ENCODE data around the gene TESPA1.
A peak's percentile ranks its signal among the peaks of the same experiment; 100 is the strongest.
"Not testable (repeated sequence)": the region's sequence is repeated elsewhere in the genome, so short reads cannot be mapped to it uniquely, and the experiment has no call there.

TESPA1 gene, protein sequence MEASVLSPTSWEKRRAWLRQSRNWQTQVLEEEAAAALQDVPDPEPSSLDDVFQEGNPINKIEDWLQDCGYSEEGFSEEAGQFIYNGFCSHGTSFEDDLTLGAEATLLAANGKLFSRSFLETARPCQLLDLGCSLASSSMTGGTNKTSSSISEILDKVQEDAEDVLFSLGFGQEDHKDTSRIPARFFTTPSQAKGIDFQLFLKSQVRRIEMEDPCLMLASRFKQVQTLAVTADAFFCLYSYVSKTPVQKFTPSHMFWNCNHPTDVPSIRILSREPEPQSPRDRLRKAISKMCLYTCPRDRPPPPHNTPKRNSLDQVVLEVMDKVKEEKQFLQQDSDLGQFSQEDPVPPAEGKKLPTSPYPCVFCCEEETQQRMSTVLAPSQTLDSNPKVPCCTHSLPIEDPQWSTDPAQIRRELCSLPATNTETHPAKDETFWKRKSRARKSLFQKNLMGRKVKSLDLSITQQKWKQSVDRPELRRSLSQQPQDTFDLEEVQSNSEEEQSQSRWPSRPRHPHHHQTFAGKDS

DNA sequence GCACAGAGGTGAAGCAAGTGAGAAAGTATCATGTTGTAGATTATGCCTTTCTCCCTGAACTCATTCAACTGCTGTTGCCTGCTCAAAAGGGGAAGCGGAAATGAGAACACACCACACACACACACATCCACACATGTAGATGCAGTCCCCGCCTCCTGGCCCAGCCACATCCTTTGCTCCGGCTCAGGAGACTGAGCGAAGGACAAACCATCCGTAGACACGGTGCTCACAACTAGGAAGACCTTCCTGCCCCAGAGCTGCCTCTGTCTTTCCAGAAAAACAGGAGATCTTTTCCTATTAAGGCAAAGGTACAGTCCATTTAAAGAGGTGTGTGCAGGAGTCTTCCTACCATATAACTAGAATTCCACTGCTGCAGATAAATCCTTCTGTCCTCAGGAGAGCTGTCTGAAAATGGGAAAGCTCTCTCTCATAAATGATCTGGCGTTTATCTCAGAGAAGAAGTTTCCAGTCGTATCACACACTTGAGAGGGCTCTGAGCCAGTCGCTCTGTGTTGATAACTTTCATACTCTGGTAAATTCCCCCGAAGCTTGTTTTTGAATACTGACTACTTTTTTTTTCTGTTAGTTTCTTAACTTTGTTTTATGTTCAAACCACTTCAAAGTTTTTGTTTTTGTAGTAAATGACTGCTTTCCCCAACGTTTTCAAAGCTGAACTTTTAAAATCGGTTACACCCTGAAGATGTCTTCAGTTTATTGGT, at the start of gene TESPA1:
Gene TESPA1 (minus strand): TSS at position 105 of the 719 bp plus-strand sequence. CDS start 10,200 bp downstream, outside the sequence.
- no peak for DNase-seq (ENCODE audit: low read depth)

DNA sequence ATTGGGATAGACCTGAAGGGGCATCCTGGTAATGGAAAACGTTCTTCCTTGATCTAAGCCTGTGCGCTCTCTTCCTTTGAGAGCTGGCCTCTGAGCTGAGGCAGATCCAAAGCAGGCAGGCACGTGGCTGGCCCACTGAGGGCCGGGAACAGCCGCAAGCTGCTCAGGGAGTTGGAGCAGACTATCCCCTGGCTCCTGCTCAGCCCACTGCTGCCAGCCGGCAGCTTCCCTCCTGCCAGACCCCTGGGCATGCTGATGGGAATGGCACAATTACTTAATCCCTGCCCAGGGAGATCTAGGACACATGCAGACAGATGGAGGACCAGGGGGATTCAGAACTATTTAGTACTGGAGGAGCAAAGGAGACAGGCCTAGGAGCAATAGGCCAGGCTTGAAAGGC, 49.7 kb upstream of the TESPA1 start:
- DNase-seq (ENCODE audit: low read depth): no peak

DNA sequence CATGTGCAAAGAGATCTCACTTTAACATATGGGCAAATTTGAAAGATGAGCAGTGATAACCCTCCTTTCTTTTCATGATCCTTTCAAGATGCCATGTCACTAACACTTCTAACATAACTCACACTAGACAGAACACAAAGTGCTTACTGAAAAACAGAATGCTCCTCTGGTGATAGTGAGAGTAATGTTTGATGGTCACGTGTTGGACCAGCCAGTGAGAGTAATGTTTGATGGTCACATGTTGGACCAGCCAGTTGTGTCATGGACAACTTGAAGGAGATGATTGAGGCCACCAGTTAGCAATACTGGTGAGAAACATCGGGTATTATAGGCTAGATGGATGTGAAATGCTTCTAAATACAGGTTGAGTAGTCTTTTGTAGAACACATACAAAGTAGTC, 40.9 kb upstream of the TESPA1 start:
- no peak for DNase-seq (ENCODE audit: low read depth)

DNA sequence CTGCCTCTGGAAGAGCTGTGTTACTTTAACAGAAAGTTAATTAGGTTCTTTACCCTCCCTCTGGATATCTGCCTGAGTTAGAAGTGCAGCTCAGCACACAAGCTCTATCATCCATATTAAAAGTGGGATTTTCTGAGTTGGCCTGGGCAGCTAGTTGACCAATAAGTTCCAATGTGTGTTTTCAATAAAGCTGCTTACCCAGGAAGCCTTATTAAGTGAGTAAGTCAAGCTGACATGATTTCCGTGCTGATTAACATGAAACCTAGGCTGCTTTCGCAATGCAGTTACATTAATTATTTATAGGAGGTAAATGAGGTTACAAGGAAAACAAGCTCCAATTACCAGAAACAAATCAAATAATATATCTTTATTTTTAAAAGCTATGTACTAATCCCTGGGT, 40.0 kb upstream of the TESPA1 start:
- DNase-seq (ENCODE audit: low read depth): no peak

DNA sequence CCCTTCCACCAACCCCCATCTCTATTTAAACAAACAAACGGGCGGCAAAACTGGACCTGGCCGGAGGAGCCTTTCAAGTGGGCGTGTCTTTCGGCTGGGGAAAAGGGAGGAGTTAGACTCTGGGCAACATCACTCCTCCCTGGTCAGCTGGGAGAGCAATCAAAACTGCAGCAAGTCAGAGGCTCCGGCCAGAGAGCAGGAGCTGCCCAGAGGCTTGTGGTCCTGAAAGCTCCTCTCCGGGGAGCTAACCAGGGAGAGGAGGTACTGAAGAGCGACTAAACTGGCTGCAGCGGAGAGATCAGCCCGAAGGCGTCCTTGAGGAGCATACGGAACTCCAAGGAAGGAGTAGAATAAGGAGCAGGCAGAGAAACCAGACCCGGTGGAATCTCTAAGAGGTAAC, 35.2 kb upstream of the TESPA1 start, which contains the start of gene NEUROD4:
Gene NEUROD4 (plus strand): TSS at position 191 of the 400 bp plus-strand sequence. CDS start 6,466 bp downstream, outside the sequence.
- peak; percentile 20 for DNase-seq (ENCODE audit: low read depth)

DNA sequence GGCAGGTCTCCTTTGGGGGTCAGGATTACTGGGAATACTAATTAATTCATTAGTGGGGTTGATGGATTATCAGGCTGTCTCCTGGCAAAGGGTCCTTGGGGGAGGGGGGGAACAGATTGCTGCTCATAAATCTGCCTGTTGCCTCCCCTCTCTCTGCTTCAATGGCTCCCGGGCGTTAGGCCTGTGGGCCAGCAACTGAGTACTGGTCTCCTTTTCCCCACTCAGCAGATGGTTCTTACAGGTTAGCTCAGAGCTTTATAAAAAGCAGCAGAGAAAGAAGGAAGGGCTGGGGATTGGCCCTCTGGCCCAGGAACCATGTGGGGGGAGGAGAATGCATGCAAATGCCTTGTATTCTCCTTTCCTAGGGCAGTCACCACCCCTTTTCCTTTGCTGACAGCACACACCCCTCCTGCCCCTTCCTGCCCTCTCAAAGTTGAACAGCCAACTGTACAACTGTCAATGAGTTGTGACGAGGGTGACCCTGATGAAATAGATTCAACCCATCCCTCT, 32.9 kb upstream of the TESPA1 start:
- DNase-seq (ENCODE audit: low read depth): no peak

DNA sequence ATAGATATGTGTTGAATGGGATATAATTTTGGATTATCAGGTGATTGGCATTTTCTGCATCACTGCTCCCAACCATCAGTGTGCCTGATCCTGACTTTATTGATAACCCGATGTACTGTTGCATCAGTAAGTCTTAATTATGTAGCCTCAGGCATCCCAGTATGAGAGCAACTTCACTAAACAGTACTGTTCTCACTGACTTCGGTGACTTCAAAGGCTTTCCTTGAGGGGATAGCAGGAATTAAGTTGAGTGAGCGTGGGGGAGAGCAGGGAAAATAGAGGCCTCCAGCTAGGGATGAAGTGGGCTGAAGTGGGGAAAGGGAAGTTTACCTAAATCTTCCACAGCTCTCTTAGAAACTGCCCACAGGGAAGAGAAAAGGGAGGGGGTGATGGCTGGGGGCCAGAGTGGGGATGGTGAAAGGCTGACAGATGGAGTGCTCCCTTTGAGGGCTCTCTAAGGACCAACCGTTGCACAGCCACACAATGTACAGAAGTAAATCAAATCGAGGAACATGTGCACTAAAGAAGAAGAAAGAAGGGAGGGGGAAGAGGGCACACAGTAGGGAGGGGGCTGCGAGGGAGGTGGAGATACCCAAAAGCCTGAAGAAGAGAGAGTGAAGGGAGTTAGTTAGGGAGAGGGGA, 24.5 kb upstream of the TESPA1 start:
- DNase-seq (ENCODE audit: low read depth): no peak

DNA sequence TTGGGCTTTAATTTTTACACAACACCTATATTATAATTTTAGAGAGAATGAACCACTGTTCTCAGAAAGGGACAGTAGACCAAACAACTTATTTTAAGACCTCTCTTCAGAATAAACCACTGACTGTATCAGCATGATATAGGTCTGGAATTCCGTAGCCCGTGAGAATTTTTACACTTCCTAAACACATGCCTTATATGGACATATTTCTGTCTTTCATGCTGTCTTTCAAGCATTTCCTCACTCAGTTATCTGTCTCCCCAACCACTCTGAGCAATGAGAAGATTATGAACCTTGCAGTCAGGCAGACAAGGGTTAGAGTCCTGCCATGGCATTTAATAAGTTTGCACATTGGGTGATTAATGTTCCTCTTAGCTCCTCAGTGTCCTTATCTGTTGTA, 17.8 kb upstream of the TESPA1 start:
- DNase-seq (ENCODE audit: low read depth): no peak

DNA sequence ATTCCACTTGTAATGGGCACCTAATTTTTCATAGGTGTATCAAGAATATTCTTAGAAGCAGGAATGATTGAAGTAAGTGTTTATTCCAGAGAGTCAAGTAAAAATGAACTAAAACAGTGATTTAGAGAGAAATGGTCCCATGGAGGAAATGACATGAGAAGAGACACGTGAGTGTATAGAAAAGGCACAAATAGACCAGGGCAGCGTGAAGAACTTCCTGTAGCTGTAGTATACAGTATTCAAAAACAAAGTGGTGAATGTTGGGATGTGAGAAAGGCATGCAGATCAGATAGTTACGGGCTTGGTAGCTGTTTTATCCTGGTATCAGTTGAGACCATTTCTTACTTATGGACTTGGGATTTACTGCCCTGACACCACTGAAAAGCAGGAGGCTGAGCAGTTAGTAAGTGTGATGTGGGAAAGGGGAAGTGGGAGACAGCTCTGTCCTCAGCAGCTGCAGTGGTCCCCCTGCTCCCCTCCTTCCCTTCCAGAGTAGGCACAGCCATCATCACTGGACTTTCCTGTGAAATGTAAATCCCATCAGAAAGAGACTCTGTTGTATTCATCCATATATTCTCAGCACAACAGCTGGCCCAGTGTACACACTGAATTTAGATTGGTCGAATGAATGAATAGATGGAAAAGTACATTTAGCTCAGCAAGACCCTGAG, 16.8 kb upstream of the TESPA1 start:
- no peak for DNase-seq (ENCODE audit: low read depth)

DNA sequence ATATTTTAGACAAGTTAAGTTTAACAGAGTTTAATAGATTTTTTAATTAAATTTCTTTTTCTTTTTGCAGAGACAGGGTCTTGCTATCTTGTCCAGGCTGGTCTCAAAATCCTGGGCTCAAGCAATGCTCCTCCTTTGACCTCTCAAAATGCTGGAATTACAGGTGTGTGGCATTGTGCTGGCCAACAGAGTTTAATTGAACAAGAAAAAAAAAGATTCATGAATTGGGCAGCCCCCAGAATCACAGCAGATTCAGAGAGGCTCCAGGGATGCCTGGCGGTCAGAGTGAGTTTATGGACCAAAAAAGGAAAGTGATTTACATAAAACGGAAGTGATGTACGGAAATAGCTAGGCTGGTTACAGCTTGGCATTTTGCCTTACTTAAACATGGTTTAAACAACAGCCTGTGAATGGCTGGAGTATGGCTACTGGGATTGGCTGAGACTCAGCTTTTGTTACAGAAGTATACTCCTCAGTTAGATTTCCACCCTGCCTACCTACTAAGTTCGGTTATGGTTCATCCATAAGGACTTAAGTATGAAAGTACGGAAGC, 14.5 kb upstream of the TESPA1 start:
- DNase-seq (ENCODE audit: low read depth): no peak

DNA sequence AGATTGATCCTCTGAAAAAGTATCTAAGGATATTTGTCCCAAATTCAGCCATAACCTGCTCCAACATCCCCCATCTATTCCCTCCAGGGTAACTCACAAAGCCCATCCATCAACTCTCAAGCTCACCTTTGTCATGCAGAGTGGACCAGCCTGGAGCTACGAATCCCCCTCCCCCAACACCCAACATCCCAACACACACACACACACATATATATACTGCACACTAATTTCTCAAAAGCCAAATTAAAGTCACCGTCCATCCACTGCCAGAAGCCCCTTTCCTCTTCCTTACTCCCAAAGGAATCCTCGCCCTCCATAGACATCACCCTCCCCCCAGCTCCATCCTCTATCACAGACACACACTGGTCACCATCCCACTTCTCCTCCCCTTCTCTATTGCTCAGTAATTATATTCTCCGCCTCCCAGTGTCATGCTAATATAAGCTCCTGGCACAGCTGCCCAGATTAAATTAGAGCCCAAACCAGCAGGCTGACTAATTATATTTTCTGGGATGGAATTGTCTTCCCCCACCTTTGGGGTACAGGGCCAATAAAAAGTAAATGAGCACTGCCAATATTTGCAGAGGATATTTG, 13.5 kb upstream of the TESPA1 start:
- no peak for DNase-seq (ENCODE audit: low read depth)

DNA sequence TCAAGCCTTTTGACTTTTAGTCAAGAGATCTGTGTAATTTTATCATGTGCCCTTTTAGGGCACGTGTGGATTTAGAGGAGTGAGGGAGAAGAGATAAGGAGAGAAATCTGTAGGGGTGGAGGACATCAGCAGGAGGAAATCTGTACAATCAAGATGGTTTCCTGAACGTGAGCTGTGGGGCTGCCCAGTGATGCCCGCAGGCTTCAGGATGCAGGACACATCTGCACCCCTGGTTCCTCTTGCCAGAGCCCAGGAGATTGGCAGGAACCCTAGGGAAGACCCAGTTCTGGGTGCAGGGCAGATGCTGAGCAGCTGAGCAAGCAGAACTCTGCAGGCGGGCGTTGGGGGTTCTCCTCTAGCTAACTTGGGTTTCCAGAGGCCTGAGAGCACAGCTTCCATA, 11.6 kb upstream of the TESPA1 start:
- no peak for DNase-seq (ENCODE audit: low read depth)

DNA sequence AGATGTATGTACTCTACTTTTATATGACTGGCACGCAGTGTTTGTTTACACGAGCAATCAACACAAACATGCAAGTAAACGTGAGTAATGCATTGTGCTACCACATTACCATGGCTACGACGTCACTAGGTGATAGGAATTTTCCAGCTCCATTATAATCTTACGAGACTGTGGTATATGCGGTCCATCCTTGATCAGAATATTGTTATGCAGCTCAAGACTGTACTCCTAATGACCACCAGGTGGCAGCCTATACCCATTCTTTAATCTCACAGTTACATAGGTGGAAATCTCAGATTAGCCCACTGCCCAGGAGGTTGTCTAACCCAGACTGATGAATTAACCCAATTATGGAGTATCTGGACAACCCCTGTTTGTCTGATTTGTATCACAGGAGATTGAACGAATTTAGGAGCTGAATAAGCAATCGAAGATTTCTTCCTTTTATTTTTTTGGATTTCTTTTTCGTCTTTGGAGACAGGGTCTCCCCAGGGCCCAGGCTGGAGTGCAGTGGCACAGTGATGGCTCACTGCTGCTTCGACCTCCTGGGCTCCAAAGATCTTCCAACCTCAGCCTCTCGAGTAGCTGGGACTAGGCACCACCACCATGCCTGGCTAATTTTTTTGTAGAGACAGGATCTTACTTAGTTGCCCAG, 8.7 kb upstream of the TESPA1 start:
- peak; percentile 39 for DNase-seq (ENCODE audit: low read depth)

DNA sequence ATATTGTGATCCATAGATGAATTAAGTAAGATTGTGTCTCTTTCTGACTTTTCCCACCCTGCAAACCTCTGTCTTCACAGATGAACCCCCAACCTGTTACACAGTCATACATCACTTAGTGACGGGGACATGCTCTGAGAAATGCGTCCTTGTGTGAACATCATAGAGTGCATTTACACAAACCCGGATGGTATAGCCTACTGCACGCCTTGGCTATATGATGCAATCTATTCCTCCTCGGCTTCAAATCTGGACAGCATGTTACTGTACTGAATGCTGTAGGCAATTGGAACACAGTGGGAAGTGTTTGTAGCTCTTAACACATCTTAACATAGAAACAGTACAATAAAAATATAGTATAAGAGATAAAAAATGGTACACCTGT, 7.4 kb upstream of the TESPA1 start:
- DNase-seq (ENCODE audit: low read depth): no peak

DNA sequence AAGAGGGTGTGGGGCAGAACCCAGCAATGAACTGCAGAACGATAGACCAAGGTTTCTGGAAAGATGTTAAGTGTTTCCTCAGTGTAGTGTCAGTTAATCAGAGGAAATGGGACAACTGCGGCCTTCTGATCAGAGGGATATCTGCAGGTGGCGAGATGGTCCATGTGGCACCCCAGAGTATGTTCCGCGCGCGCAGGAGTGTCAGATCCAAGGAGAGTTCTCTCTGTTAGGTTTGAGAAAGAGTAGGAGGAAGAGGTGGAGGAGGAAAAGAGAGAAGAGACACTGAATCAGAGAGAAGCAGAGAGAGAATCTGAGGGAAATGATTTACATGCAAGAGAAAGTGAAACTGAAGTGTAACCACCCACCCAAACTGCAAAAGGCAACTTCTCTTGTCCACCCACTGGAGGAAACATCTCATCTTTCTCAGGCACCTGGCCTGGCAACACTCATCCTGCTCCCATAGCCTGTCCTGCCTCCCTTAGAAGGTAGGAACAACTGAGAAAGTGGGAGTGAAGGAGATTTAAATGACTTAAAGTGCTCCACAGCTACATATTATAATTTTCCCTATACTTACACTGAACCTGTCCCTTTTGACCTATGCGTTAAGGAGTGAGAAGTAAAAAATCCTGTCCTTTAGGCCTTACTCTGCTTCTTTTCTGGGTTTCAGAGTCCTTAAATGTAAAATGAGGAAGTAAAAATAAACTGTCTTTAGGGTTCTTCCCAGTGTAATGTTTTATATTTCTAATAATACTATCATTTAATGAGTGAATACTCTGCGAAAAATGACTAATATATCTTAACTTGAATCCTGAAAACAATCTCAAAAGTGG, 6.8 kb upstream of the TESPA1 start:
- DNase-seq (ENCODE audit: low read depth): no peak

DNA sequence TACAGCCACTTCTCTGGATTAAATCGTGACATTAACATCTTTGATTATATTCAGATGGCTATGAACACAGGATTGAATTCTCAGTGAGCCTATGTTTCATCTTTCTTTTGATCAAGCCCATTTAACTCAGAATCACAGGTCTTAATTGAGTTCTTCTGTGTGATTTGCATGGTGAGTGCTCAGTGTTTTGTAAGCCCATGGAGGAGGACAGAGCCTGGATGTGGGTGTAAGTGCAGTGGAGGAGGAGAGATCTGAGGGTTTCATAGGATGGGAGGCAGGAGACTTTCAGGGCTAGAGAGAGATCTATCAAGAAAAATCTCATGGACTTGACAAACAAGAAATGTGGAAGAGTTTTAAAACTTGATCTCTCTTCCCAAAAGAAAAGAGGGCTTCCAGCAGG, 5.3 kb upstream of the TESPA1 start:
- DNase-seq (ENCODE audit: low read depth): no peak

DNA sequence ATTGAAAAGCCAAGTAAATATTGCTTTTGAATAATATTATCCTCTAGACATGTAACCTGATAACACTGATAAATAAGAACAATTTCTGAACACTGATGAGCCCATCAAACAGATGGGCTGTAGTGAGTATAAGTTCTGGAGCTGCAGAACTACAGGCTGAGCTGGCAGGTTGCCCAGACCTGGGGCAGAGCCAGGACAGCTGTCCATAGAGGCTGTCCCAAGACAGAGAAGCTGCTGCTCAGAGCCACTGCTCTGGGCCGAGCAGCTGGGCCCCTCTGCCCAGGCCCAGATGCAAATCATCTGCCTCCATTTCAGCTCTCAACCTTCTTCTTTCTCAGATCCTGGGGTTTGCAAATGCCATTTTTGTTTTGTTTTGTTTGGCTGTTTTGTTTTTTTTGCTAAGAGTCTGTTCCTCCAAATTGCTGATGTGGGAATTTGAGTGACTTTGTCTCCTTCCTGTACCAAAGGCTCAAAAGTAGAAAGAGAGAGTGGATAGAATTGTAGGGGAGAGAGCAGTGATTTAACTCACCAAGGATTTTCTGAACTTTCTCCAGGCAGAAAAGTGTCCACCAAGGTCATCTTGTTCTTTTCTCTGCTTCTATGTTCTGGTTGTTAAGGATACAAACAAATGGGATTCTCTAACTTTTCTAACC, 4.0 kb upstream of the TESPA1 start:
- DNase-seq (ENCODE audit: low read depth): peak; percentile 6

DNA sequence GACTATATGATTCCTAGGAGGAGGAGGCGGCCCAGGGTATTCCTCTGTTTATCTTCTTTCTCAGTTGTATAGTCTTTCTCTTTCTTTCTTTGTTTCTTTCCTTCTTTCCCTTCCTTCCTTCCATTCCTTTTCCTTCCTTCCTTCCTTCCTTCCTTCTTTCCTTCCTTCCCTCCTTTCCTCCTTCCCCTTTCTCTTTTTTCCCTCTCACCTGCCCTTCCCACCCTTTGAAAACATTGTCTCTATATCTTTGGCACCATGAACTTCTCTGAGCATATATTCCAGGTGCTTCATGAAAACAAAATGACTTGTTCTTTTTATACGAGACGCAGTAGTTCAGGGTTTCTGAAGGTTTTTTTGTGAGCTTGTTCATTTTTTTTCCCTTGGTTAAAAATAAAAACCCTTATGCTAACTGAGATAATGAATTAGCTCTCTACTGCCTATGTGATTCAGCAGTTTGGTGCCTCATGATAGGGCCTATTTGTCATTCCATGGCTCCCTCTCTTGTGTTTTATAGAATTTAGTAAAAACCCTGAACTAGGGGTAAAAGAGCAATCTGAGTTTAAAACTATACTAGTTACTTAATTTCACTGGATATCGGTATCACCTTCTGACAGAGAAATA, 3.2 kb upstream of the TESPA1 start:
- DNase-seq (ENCODE audit: low read depth): no peak

DNA sequence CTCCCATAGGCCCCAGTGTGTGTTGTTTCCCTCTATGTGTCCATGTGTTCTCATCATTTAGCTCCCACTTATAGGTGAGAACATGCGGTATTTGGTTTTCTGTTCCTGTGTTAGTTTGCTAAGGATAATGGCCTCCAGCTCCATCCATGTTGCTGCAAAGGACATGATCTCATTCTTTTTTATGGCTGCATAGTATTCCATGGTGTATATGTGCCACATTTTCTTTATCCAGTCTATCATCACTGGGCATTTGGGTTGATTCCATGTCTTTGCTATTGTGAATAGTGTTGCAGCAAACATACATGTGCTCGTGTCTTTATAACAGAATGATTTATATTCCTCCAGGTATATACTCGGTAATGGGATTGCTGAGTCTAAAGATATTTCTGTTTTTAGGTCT, 2.2 kb upstream of the TESPA1 start:
- DNase-seq (ENCODE audit: low read depth): not testable (repeated sequence)
